Chondrocyte (in vitro differentiated cells): ENCODE data around the gene WNT3. TPM values are rescaled to one million over a fixed set of nuclear protein-coding genes. Genes with fewer than 3 reads are reported as not detected.

ENCODE experiments used
- DNase-seq: peaks from one replicate; pipeline ENCODE4 v3.0.0; 2021; ENCODE audit warnings: mixed read lengths, low spot score
- H3K27ac Mint-ChIP-seq: one replicate; pipeline ENCODE4 v1.8.0; 2021; ENCODE audit warnings: mild to moderate bottlenecking, moderate library complexity, mixed read lengths; ENCODE audit not compliant: unreplicated experiment
- H3K27me3 Mint-ChIP-seq: 2 replicates; pipeline ENCODE4 v1.8.0; 2021; ENCODE audit warnings: low read depth, mixed read lengths
- H3K36me3 Mint-ChIP-seq: 2 replicates; pipeline ENCODE4 v1.8.0; 2021; ENCODE audit warnings: low read depth, mixed read lengths
- H3K4me1 Mint-ChIP-seq: 2 replicates; pipeline ENCODE4 v1.8.0; 2021; ENCODE audit warnings: low read depth, mild to moderate bottlenecking, mixed read lengths
- H3K4me3 Mint-ChIP-seq: one replicate; pipeline ENCODE4 v1.8.0; 2021; ENCODE audit warnings: mild to moderate bottlenecking, moderate library complexity, mixed read lengths; ENCODE audit not compliant: unreplicated experiment
- H3K9me3 Mint-ChIP-seq: 2 replicates; pipeline ENCODE4 v1.8.0; 2021; ENCODE audit warnings: low read depth, mixed read lengths
- total RNA-seq: library from RNA; stranded (reverse); gene quantifications from 3 replicates; pipeline ENCODE4 v1.2.1, GENCODE V29; 2021
- TF ChIP-seq, protein P1 (sequence below): fragments of 200-600 bp; sonication (generic); IDR thresholded peaks from 2 replicates; pipeline ENCODE4 v1.5.0; 2021; ENCODE audit warnings: antibody characterized with exemption, mild to moderate bottlenecking, moderate library complexity

WNT3 gene
- total RNA-seq, 1 donor from 2014 or later: 4.9 TPM

DNA sequence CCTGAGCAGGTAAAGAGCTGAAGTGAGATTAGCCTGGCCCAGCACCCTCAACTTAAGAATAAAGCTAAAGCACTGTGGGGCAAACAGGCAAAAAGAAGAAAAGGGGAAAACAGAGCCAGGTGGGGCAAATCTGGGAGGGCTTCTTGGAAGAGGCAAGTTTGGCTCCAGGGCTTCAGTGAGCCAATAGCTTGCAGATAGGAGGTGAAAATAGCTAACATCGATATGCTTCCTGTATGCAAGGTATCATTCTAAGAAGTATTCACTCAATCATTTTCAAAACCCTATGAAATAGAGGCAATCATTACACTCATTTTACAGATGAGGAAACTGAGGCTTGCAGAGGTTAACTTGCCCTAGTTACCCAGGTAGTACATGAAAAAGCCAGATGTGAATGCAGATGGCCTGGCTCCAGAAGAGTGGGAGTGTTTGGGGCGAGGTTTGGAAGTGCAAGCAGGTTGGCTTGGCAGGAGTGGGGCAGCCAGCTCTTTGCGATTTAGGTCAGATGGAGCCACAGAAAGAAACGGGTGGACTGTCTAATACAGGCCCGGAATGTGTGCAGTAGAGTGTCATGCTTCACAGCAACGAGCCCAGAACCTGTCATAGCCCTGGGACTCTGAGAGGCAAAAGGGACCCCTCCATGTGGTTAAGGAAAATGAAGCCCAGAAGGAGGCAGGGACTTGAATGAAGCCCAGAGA is 5.7 kb downstream of the WNT3 start:
- H3K4me1 Mint-ChIP-seq: no peaks in the 10 kb centered on the region
- no peak overlapping the region for H3K27ac Mint-ChIP-seq
- H3K4me3 Mint-ChIP-seq: no peak overlapping the region
- no peak for DNase-seq
- TF ChIP-seq, protein P1, sequence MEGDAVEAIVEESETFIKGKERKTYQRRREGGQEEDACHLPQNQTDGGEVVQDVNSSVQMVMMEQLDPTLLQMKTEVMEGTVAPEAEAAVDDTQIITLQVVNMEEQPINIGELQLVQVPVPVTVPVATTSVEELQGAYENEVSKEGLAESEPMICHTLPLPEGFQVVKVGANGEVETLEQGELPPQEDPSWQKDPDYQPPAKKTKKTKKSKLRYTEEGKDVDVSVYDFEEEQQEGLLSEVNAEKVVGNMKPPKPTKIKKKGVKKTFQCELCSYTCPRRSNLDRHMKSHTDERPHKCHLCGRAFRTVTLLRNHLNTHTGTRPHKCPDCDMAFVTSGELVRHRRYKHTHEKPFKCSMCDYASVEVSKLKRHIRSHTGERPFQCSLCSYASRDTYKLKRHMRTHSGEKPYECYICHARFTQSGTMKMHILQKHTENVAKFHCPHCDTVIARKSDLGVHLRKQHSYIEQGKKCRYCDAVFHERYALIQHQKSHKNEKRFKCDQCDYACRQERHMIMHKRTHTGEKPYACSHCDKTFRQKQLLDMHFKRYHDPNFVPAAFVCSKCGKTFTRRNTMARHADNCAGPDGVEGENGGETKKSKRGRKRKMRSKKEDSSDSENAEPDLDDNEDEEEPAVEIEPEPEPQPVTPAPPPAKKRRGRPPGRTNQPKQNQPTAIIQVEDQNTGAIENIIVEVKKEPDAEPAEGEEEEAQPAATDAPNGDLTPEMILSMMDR: no peak
- peaks cover 17% of the 10 kb centered on the region for H3K27me3 Mint-ChIP-seq
- no peaks in the 10 kb centered on the region for H3K36me3 Mint-ChIP-seq
- no peaks in the 10 kb centered on the region for H3K9me3 Mint-ChIP-seq

DNA sequence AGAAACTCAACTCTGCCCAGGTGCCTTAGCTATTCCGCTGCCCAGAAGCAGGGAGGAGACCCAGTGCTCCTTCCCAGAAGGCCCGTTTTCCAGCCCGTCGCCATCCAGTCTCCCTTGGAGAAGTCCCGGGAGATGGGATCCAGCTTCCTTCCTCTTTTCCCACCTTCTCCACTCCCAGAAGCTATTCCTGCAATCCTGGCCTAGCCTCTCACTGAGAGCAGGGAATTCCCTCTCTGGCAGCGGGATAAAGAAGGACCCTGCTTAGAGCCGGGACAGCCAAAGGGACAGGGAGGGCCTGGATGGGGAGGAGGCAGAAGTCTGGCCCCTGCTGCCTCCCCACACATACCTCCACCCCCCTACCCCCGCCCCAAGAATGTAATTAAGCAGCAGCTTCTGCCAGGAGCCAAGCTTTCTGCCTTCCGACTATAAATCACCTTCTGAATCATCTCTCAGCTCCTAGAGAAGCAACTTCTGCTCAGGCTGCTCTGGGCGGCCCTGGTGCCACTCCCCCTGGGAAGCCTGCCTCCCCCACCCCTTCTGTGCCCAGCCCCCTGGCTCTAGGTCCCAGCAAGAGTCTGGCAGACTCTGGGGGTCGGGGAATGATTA is 6.4 kb downstream of the WNT3 start:
- no peak overlapping the region for H3K27ac Mint-ChIP-seq
- DNase-seq: no peak

DNA sequence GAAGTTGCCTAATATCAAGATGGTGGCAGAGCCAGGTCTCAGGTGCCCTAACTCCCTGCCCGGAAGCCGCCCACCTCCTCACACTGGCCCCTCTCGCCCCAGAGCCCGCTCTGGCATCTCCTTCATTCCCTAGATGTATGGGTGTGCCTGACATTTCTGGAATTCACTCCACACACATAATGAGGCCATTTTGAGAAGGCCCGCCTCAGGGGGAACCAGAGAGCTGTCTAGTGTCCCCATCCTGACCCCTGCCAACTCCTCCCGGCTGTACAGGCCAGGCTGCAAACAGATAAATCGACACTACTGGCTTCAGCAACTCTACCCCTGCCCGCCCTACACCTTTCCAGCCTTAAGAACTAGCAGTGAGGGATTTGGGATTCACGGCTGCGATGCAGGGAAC is 7.7 kb downstream of the WNT3 start:
- Mint-ChIP-seq H3K4me3 (no peak overlapping the region), H3K36me3 (no peaks in the 10 kb centered on the region), H3K27me3 (peaks cover 2% of the 10 kb centered on the region), H3K9me3 (no peaks in the 10 kb centered on the region), H3K4me1 (no peaks in the 10 kb centered on the region), H3K27ac (peak overlapping the region; percentile 20)
- TF ChIP-seq, protein P1: no peak
- no peak for DNase-seq

More for the DNA sequence above, 6.4 kb downstream of the WNT3 start:
- Mint-ChIP-seq H3K36me3 (no peaks in the 10 kb centered on the region), H3K9me3 (no peaks in the 10 kb centered on the region), H3K4me3 (no peak overlapping the region), H3K4me1 (no peaks in the 10 kb centered on the region), H3K27me3 (peaks cover 10% of the 10 kb centered on the region)
- TF ChIP-seq, protein P1: no peak

DNA sequence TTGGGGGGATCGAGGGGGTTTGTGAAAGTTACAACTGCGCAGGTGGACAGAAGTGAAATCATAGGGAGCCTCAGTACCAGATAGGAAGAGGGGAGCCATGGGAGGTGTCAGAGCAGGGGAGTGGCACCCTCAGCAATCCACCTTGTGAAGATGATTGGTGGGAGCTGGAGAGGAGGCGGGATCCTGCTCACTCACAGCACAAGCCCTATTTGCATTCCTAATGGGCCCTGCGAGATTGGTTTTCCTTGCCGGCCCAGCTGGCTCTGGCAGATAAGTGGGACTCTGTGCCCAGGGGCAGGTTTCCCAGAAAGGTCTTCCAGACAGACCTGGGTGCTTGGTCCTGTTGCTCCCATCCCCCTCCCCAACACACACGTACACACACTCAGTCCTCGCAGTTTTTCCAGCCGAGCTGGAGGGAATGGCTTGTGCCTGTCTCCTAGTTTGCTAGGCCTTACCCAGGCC is 9.4 kb downstream of the WNT3 start:
- H3K4me3 Mint-ChIP-seq: no peak overlapping the region
- H3K27me3 Mint-ChIP-seq: peaks cover 2% of the 10 kb centered on the region
- no peak overlapping the region for H3K27ac Mint-ChIP-seq
- no peaks in the 10 kb centered on the region for H3K9me3 Mint-ChIP-seq
- no peaks in the 10 kb centered on the region for H3K4me1 Mint-ChIP-seq
- TF ChIP-seq, protein P1: no peak
- no peaks in the 10 kb centered on the region for H3K36me3 Mint-ChIP-seq
- no peak for DNase-seq

DNA sequence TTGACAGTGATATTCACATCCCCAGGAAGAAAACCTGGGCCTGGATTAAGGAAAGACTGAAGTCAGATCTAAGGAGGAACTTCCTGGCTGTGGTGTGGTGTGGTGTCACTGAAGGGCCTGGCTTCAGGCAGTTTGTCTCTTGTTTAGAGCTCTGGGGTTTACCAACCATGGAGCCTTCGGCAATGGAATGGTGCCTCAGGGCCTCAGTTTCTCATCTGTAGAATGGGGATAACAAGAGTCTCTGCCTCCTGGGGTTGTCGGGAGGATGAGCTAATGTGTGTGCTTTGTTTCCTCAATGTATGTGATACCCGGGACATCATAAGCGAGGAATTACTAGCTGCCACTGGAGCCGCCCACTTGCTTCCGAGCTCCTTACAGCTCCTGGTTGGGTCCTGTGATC is 12.7 kb downstream of the WNT3 start:
- DNase-seq: no peak
- Mint-ChIP-seq H3K27ac (no peak overlapping the region), H3K27me3 (no peaks in the 10 kb centered on the region), H3K9me3 (no peaks in the 10 kb centered on the region), H3K4me3 (no peak overlapping the region), H3K4me1 (no peaks in the 10 kb centered on the region), H3K36me3 (no peaks in the 10 kb centered on the region)
- TF ChIP-seq, protein P1: no peak
